ENCODE data around the gene SULT4A1.

DNA sequence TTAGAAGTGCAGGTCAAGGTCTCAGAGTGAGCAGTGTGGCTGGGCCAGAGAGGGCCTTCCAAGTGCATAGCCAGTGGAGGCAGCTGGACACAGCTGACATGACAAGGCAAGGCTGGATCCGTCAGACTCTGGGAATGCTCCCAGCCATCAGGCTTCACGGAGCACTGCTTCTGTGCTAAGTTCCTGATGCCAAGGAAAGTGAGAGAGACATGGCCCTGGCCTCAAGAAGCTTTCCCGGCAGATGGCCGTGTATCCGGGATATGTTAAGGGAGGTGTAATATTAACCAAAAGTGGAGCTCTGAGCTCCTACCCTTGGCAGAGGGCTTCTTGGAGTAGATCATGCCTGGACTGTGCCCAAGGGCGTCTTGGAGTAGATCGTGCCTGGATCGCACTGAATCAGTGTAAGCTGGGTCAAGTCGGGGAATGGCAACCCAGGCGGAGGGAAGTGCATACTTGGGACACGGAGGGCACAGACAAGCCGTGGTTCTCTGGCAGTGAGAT, 42.8 kb downstream of the SULT4A1 start:
- TF ChIP-seq, protein P1, sequence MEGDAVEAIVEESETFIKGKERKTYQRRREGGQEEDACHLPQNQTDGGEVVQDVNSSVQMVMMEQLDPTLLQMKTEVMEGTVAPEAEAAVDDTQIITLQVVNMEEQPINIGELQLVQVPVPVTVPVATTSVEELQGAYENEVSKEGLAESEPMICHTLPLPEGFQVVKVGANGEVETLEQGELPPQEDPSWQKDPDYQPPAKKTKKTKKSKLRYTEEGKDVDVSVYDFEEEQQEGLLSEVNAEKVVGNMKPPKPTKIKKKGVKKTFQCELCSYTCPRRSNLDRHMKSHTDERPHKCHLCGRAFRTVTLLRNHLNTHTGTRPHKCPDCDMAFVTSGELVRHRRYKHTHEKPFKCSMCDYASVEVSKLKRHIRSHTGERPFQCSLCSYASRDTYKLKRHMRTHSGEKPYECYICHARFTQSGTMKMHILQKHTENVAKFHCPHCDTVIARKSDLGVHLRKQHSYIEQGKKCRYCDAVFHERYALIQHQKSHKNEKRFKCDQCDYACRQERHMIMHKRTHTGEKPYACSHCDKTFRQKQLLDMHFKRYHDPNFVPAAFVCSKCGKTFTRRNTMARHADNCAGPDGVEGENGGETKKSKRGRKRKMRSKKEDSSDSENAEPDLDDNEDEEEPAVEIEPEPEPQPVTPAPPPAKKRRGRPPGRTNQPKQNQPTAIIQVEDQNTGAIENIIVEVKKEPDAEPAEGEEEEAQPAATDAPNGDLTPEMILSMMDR (IDR thresholded peaks at IDR 0.05): no peak
- TF ChIP-seq POLR2A (IDR thresholded peaks at IDR 0.05) (no peak), POLR2AphosphoS5 (IDR thresholded peaks at IDR 0.05) (no peak)

All from breast epithelium (tissue), 3 donors.